Ascending aorta (tissue), 2 donors: ENCODE data around the gene ADAMTS3. TPM values are rescaled to one million over a fixed set of nuclear protein-coding genes. Genes with fewer than 3 reads are reported as not detected.

Source experiments
- DNase-seq, 2 donors: peaks; one replicate each; pipeline ENCODE4 v3.0.0-alpha.2; 2019; ENCODE audit warnings: low spot score in 2 of 2
- H3K27ac ChIP-seq, 2 donors: fragments of 200-600 bp; sonication (generic); one replicate each; pipeline ENCODE4 v1.5.1; 2016 to 2017; ENCODE audit warnings: mild to moderate bottlenecking in 1 of 2
- H3K27me3 ChIP-seq: fragments of 200-600 bp; sonication (generic); one replicate; pipeline ENCODE4 v1.5.1; 2017
- H3K36me3 ChIP-seq, 2 donors: fragments of 200-600 bp; sonication (generic); one replicate each; pipeline ENCODE4 v1.5.1; 2016
- H3K4me1 ChIP-seq, 2 donors: fragments of 200-600 bp; sonication (generic); one replicate each; pipeline ENCODE4 v1.5.1; 2016 to 2017; ENCODE audit warnings: mild to moderate bottlenecking in 1 of 2
- H3K4me3 ChIP-seq, 2 donors: fragments of 200-600 bp; sonication (generic); one replicate each; pipeline ENCODE4 v1.5.1; 2016 to 2017; ENCODE audit warnings: mild to moderate bottlenecking in 1 of 2
- H3K9me3 ChIP-seq, 2 donors: fragments of 200-600 bp; sonication (generic); one replicate each; pipeline ENCODE4 v1.5.1; 2016
- intact Hi-C: fragments of 100-400 bp; cut with DNase I; formaldehyde crosslinking; loops from one replicate; pipeline ENCODE4 v1.15.1; 2023
- total RNA-seq: library from RNA; depleted of rRNA; stranded (reverse); fragments of >200 nt; gene quantifications from one replicate; pipeline ENCODE4 v1.1.0, GENCODE V29; 2016
- TF ChIP-seq, protein P1 (sequence below), 3 experiments: fragments of 200-600 bp in 2 of 3; fragments of 450-650 bp in 1 of 3; sonication (generic) in 2 of 3; IDR thresholded peaks; one replicate each; pipeline ENCODE4 v1.5.1; 2016 to 2019; ENCODE audit warnings: antibody characterized with exemption in 3 of 3, mild to moderate bottlenecking in 1 of 3, moderate library complexity in 1 of 3

The ADAMTS3 gene
- total RNA-seq, 1 donor from 2014 or later = 2.2 TPM

DNA sequence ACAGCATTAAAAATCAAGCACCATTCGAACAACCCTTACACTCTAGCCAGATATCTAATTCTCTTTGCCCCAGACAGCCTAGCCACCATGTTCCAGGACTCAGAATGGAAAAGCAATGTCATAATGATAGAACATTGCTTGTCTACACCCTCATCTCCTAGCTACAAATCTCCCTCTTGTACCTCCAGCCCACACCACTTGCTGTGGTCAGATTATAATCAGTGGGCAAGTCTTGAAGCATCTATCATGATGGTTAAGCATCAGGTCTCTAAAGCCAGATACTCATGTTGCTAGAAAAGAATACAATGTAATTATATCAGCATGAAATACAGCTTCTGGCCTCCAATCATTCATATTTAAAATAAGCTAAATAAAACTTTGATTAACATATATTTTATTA lies 268.9 kb downstream of the ADAMTS3 start:
- Histone ChIP-seq H3K36me3 (no peaks in the 10 kb centered on the region), H3K4me3 (no peak overlapping the region), H3K27ac (no peak overlapping the region), H3K9me3 (no peaks in the 10 kb centered on the region), H3K4me1 (no peaks in the 10 kb centered on the region), H3K27me3 (no peaks in the 10 kb centered on the region)
- intact Hi-C loops = no loop called here
- TF ChIP-seq, protein P1, sequence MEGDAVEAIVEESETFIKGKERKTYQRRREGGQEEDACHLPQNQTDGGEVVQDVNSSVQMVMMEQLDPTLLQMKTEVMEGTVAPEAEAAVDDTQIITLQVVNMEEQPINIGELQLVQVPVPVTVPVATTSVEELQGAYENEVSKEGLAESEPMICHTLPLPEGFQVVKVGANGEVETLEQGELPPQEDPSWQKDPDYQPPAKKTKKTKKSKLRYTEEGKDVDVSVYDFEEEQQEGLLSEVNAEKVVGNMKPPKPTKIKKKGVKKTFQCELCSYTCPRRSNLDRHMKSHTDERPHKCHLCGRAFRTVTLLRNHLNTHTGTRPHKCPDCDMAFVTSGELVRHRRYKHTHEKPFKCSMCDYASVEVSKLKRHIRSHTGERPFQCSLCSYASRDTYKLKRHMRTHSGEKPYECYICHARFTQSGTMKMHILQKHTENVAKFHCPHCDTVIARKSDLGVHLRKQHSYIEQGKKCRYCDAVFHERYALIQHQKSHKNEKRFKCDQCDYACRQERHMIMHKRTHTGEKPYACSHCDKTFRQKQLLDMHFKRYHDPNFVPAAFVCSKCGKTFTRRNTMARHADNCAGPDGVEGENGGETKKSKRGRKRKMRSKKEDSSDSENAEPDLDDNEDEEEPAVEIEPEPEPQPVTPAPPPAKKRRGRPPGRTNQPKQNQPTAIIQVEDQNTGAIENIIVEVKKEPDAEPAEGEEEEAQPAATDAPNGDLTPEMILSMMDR (IDR thresholded peaks at IDR 0.05) = no peak
- DNase-seq = no peak

DNA sequence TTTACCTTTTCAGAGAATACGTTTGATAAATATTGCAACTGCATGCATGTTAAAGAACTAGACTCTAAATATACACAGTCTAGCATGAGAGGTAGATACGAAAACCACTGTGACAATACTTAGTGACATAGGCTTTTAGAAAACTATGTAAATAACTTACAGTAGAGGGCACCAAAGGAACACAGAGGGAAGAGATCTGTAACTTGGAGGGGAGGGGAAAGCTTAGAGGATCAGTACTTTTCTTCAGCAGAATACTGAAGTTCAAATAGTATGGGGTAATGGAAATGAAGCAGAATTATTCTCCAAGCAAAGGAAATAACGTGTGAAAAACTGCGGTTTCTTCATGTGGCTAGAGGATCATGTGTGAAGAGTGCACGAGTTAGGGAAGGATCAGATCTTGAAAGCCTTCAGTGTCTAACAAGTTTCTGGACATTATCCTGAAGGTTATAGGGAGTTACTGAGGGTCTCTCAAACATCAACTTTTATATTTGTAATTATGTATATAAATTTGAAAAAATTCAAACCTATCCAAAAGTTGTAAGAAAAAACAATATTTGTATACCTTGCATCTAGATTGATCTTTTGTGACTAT lies 273.0 kb downstream of the ADAMTS3 start:
- no peaks in the 10 kb centered on the region for H3K9me3 ChIP-seq
- no peak overlapping the region for H3K27ac ChIP-seq
- no peak for DNase-seq
- no peaks in the 10 kb centered on the region for H3K36me3 ChIP-seq
- H3K4me1 ChIP-seq = no peaks in the 10 kb centered on the region
- TF ChIP-seq, protein P1 (IDR thresholded peaks at IDR 0.05) = peak in 2 of 3 experiments; percentile 69 to 76
- no peak overlapping the region for H3K4me3 ChIP-seq
- intact Hi-C loops = loop anchor here (5.0 to 10.0 kb wide), 3 partner anchors 171 to 719 kb away; no protein-coding TSS in a partner anchor
- no peaks in the 10 kb centered on the region for H3K27me3 ChIP-seq

DNA sequence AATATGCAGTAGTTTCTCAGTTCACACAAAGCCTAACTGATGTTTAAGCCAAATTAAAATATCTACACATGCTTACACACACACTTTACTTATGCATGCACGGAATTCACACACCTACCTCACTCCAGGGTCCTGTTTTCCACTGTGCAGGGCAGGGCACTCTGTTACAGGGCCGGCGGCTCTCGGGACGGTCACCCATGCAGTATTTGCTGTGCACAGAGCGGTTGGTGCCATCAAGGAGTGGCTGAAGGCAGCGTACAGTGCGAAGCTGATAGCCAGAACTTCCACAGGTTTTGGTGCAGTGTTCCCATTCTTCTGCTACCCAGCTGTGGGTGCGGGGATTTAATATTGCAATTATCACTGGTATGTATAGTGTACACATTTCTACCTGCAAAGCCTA lies 278.3 kb downstream of the ADAMTS3 start:
- TF ChIP-seq, protein P1 (IDR thresholded peaks at IDR 0.05) = no peak

DNA sequence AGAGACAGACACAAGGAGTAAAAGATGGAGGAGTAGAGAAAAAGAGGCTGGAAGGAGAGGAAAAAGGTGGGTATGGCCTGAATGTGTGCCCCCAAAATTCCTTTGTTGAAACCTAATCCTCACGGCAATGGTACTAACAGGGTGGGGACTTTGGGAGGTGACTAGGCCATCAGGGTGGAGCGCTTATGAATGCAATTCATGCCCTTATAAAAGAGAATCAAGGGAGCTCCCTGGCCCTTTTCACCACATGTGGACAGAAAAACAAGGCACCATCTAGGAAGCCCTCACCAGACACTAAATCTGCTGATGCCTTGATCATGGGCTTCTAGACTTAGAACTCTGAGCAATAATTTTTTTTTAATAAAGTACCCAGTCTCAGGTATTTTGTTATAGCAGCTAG lies 282.1 kb downstream of the ADAMTS3 start:
- H3K27me3 ChIP-seq = no peaks in the 10 kb centered on the region
- H3K9me3 ChIP-seq = no peaks in the 10 kb centered on the region
- intact Hi-C loops = no loop called here
- no peaks in the 10 kb centered on the region for H3K4me1 ChIP-seq
- H3K36me3 ChIP-seq = no peaks in the 10 kb centered on the region
- TF ChIP-seq, protein P1 (IDR thresholded peaks at IDR 0.05) = no peak
- no peak overlapping the region for H3K27ac ChIP-seq
- DNase-seq = no peak
- H3K4me3 ChIP-seq = no peak overlapping the region

More for the DNA sequence above, 278.3 kb downstream of the ADAMTS3 start:
- Histone ChIP-seq H3K4me1 (no peaks in the 10 kb centered on the region), H3K36me3 (no peaks in the 10 kb centered on the region), H3K9me3 (no peaks in the 10 kb centered on the region), H3K27ac (no peak overlapping the region), H3K4me3 (no peak overlapping the region), H3K27me3 (no peaks in the 10 kb centered on the region)
- no peak for DNase-seq
- intact Hi-C loops = loop anchor here (10.0 kb wide), 1 partner anchor 724 kb away; no protein-coding TSS in a partner anchor

DNA sequence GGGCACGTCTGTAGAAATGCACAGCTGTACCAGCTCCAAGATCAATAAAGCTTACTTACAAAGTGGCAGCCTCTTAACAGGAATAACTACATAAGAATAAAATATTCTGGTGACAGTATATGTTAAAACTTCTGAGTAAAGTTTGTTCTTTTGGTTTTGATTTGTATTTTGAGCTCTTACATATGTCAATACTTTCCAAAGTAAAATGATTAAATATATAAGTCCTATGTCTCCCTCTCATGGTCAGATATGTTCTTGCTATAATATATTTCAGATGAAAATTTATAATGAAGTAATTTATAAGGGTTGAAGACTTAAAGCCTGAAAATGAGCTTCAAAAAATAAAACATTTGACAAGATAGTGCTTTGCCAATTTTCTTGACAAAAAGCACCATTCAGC lies 282.8 kb downstream of the ADAMTS3 start:
- Histone ChIP-seq H3K4me1 (no peaks in the 10 kb centered on the region), H3K9me3 (no peaks in the 10 kb centered on the region), H3K27ac (no peak overlapping the region), H3K4me3 (no peak overlapping the region), H3K36me3 (no peaks in the 10 kb centered on the region), H3K27me3 (no peaks in the 10 kb centered on the region)
- DNase-seq = no peak
- intact Hi-C loops = no loop called here
- TF ChIP-seq, protein P1 (IDR thresholded peaks at IDR 0.05) = no peak

DNA sequence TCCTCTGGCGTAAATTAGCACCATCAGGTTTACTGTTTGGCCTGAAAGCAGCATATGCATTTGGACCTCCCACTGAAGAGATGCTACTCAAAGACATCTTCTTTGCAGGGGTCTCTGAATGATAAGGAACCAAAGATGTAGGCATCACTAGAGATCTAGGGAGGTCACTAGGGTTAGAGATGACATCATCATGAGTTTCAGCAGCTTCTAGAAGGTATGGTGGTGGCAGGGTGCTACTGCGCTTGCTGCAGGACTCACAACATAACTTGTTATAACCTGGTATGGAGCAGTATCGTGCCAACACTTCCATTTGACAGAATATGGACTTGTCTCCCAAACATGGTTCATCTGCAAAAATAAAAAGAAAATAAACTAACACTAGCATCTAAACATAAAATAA lies 285.7 kb downstream of the ADAMTS3 start:
- no peaks in the 10 kb centered on the region for H3K36me3 ChIP-seq
- TF ChIP-seq, protein P1 (IDR thresholded peaks at IDR 0.05) = no peak
- intact Hi-C loops = no loop called here

More for the DNA sequence above, 285.7 kb downstream of the ADAMTS3 start:
- Histone ChIP-seq H3K27ac (no peak overlapping the region), H3K9me3 (no peaks in the 10 kb centered on the region), H3K4me3 (no peak overlapping the region), H3K4me1 (no peaks in the 10 kb centered on the region), H3K27me3 (no peaks in the 10 kb centered on the region)
- DNase-seq = no peak
